HepG2 (cell line): ENCODE results near the gene NDRG2. TPM values are rescaled to one million over a fixed set of nuclear protein-coding genes. Genes with fewer than 3 reads are reported as not detected.

Source experiments
- ATAC-seq: fragments of 200-7000 bp; cut with Tn5 transposase; 3 replicates; pipeline ENCODE4 v1.9.1; 2020; ENCODE audit warnings: mild to moderate bottlenecking, moderate library complexity
- BruUV-seq: library from RNA; stranded (reverse); fragments of 400-500 nt; replicated peaks from 2 replicates; lab custom pipeline; 2021; lab: Mats Ljungman, UMichigan
- CTCF ChIA-PET: fragments of 300-600 bp; formaldehyde crosslinking; extraction: SDS; loops from one replicate; lab custom pipeline; 2021; ENCODE audit warnings: low total read pairs, inconsistent platforms, low intra/inter-chr PET ratio; lab: Yijun Ruan, JAX
- POLR2A ChIA-PET: fragments of 350-600 bp; sonication (Branson Sonifier 250); formaldehyde crosslinking; loops from one replicate; lab custom pipeline; 2020; ENCODE audit warnings: antibody characterized with exemption, inconsistent platforms; lab: Yijun Ruan, JAX
- DNase-seq: peaks from one replicate; pipeline ENCODE4 v3.0.0-alpha.2; 2015; ENCODE audit warnings: low spot score
- FAIRE-seq: peaks from 3 replicates; lab custom pipeline; 2011; peaks lifted over from hg19 to GRCh38; lab: Jason Lieb, UNC
- H2AFZ ChIP-seq: one replicate; pipeline ENCODE4 v1.6.1; 2011; ENCODE audit warnings: low read length, inconsistent platforms
- H3K27ac ChIP-seq: fragments of 300-600 bp; 3 replicates; pipeline ENCODE4 v1.8.0; 2011; ENCODE audit warnings: mixed run types, mild to moderate bottlenecking, mixed read lengths, low read length, inconsistent platforms; ENCODE audit not compliant: insufficient read depth; ENCODE audit errors: extremely low read length
- H3K27me3 ChIP-seq, 2 experiments: fragments of 200-600 bp in 1 of 2; 2 replicates in 1 of 2; 3 replicates in 1 of 2; pipeline versions ENCODE4 v1.6.0 to v1.8.0; 2011; ENCODE audit warnings: low read length in 2 of 2, mild to moderate bottlenecking in 2 of 2, moderate library complexity in 2 of 2, inconsistent platforms in 1 of 2; ENCODE audit not compliant: insufficient read depth in 2 of 2, control insufficient read depth in 1 of 2
- H3K36me3 ChIP-seq, 2 experiments: fragments of 200-600 bp in 1 of 2; replicated peaks in 1 of 2; 2 replicates in 1 of 2; 3 replicates in 1 of 2; pipeline versions ENCODE4 v1.5.1 to v1.8.0; 2011; ENCODE audit warnings: low read length in 2 of 2, inconsistent platforms in 1 of 2; ENCODE audit not compliant: insufficient read depth in 2 of 2, control insufficient read depth in 1 of 2
- H3K4me1 ChIP-seq: 2 replicates; pipeline ENCODE4 v1.5.1; 2012; ENCODE audit warnings: low read length, inconsistent platforms; ENCODE audit not compliant: insufficient read depth
- H3K4me2 ChIP-seq: 2 replicates; pipeline ENCODE4 v1.6.0; 2011; ENCODE audit warnings: low read depth, low read length, inconsistent platforms
- H3K4me3 ChIP-seq, 3 experiments: fragments of 200-600 bp in 1 of 3; sonication (generic), shearing (Covaris generic) in 1 of 3; replicated peaks in 1 of 3; 2 replicates each; pipeline ENCODE4 v1.5.1; 2011 to 2016; ENCODE audit warnings: low read length in 3 of 3, inconsistent platforms in 2 of 3, low read depth in 2 of 3, mild to moderate bottlenecking in 2 of 3, control low read depth in 1 of 3, mixed read lengths in 1 of 3; ENCODE audit not compliant: insufficient read depth in 1 of 3
- H3K79me2 ChIP-seq: one replicate; pipeline ENCODE4 v1.6.1; 2011; ENCODE audit warnings: low read length, inconsistent platforms; ENCODE audit not compliant: insufficient read depth
- H3K9ac ChIP-seq: 2 replicates; pipeline ENCODE4 v1.6.0; 2011; ENCODE audit warnings: mild to moderate bottlenecking, low read depth, low read length, inconsistent platforms; ENCODE audit not compliant: insufficient read depth
- H3K9me3 ChIP-seq: 2 replicates; pipeline ENCODE4 v1.5.1; 2012; ENCODE audit warnings: mild to moderate bottlenecking, low read length
- H4K20me1 ChIP-seq: 2 replicates; pipeline ENCODE4 v1.6.0; 2011; ENCODE audit warnings: inconsistent platforms, mild to moderate bottlenecking, low read length, moderate library complexity; ENCODE audit not compliant: insufficient read depth
- ATF7-NPFF ChIP-seq: sonication (generic); formaldehyde crosslinking; IDR thresholded peaks from 2 replicates; pipeline ENCODE4 v1.8.1; 2023; ENCODE audit warnings: mild to moderate bottlenecking, low read depth, missing genetic modification reagents, moderate library complexity
- EED ChIP-seq: sonication (generic); formaldehyde crosslinking; IDR thresholded peaks from 2 replicates; pipeline ENCODE4 v1.5.0; 2020; ENCODE audit warnings: mild to moderate bottlenecking, missing genetic modification reagents
- FOSL2 ChIP-seq: sonication (generic); formaldehyde crosslinking; IDR thresholded peaks from 2 replicates; pipeline ENCODE4 v1.4.0; 2020; ENCODE audit warnings: missing genetic modification reagents
- HOXA7 ChIP-seq: sonication (generic); formaldehyde crosslinking; IDR thresholded peaks from 2 replicates; pipeline ENCODE4 v1.8.1; 2022; ENCODE audit warnings: mild to moderate bottlenecking, missing genetic modification reagents, moderate library complexity
- ZBTB7B ChIP-seq: sonication (generic); formaldehyde crosslinking; IDR thresholded peaks from 2 replicates; pipeline ENCODE4 v1.4.0; 2020; ENCODE audit warnings: missing genetic modification reagents
- ZNF17 ChIP-seq: sonication (generic); formaldehyde crosslinking; IDR thresholded peaks from 2 replicates; pipeline ENCODE4 v1.5.0; 2020; ENCODE audit warnings: mild to moderate bottlenecking, missing genetic modification reagents
- ZNF230 ChIP-seq: sonication (generic); formaldehyde crosslinking; IDR thresholded peaks from 2 replicates; pipeline ENCODE4 v1.4.0; 2020; ENCODE audit warnings: mild to moderate bottlenecking, missing genetic modification reagents
- ZNF619 ChIP-seq: sonication (generic); formaldehyde crosslinking; IDR thresholded peaks from 2 replicates; pipeline ENCODE4 v1.4.0; 2020; ENCODE audit warnings: mild to moderate bottlenecking, missing genetic modification reagents
- ZNF670 ChIP-seq: sonication (generic); formaldehyde crosslinking; IDR thresholded peaks from 2 replicates; pipeline ENCODE4 v1.8.0; 2022; ENCODE audit warnings: mild to moderate bottlenecking, missing genetic modification reagents, borderline replicate concordance
- ZNF775 ChIP-seq: sonication (generic); formaldehyde crosslinking; IDR thresholded peaks from 2 replicates; pipeline ENCODE4 v1.4.0; 2020; ENCODE audit warnings: missing genetic modification reagents, mild to moderate bottlenecking, moderate library complexity, borderline replicate concordance
- ZSCAN20 ChIP-seq: sonication (generic); formaldehyde crosslinking; IDR thresholded peaks from 2 replicates; pipeline ENCODE4 v1.4.0; 2020; ENCODE audit warnings: missing genetic modification reagents, mild to moderate bottlenecking, borderline replicate concordance
- WGBS: methylation state at CpG from one replicate; pipeline ENCODE4 v1.1.6; 2017; ENCODE audit warnings: low lambda C conversion rate; 5-methylcytosine and 5-hydroxymethylcytosine counted together
- in situ Hi-C: cut with HindIII; loops from 2 replicates; pipeline ENCODE4 v1.10.0; 2017; ENCODE audit warnings: low pct_unique_long_range_greater_than_20kb; ENCODE audit not compliant: extremely low pct_ligation_motif_present
- intact Hi-C: fragments of 100-400 bp; cut with micrococcal nuclease; formaldehyde crosslinking; loops from one replicate; pipeline ENCODE4 v1.10.0; 2022; ENCODE audit not compliant: unreplicated experiment
- polyA plus RNA-seq, 8 experiments: library from polyadenylated mRNA; depleted of rRNA in 3 of 8; stranded (reverse) in 7 of 8; unstranded in 1 of 8; fragments of >200 nt; fragmentation: Illumina TruSeq in 4 of 8; extraction: Trizol in 4 of 8; gene quantifications; 2 replicates each; pipeline versions ENCODE4 v1.2.1 to v1.2.3, GENCODE V29; 2011 to 2016; ENCODE audit warnings: low read depth in 4 of 8, missing spikeins in 1 of 8, mixed read lengths in 1 of 8; ENCODE audit not compliant: insufficient read depth in 1 of 8
- total RNA-seq, 5 experiments: library from RNA; depleted of rRNA; stranded (reverse); fragments of >200 nt; fragmentation: Illumina TruSeq; extraction: Trizol; gene quantifications; 2 replicates each; pipeline ENCODE4 v1.2.3, GENCODE V29; 2016; ENCODE audit warnings: low read depth in 1 of 5
- TF ChIP-seq, protein P1 (sequence below): sonication (generic); formaldehyde crosslinking; IDR thresholded peaks from 2 replicates; pipeline ENCODE4 v1.8.1; 2023; ENCODE audit warnings: mild to moderate bottlenecking, inconsistent platforms, moderate library complexity, missing genetic modification reagents, borderline replicate concordance
- TF ChIP-seq, protein P2 (sequence below): sonication (generic); formaldehyde crosslinking; IDR thresholded peaks from 2 replicates; pipeline ENCODE4 v1.4.0; 2020; ENCODE audit warnings: mild to moderate bottlenecking, missing genetic modification reagents
- TF ChIP-seq, protein P3 (sequence below): IDR thresholded peaks from 2 replicates; pipeline ENCODE4 v1.6.1; 2016; ENCODE audit warnings: low read depth, control low read depth

Gene NDRG2
- total and polyA plus RNA-seq, 2 of the 13 experiments (the other 11 are each of a cell fraction or from before 2014, with no cell fraction given), result 27.2 to 189 TPM

DNA sequence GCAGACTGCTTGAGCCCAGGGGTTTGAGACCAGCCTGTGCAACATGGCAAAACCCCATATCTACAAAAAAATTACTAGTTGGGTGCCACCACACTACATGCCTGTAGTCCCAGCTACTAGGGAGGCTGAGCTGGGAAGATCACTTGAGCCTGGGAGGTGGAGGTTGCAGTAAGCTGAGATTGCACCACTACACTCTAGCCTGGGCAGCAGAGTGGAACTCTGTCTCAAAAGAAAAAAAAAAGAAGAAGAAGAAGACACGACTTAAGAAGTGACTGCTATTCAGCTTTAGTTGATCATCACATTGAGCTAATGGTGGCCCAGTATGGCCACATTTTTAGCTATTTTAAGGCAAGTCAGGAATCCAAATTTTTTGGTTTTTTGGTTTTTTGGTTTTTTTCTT is 44.0 kb downstream of the NDRG2 start (continued):
- TF ChIP-seq ZNF17 (CRISPR knock-in tag), result no peak
- TF ChIP-seq ZNF619 (CRISPR knock-in tag), result no peak
- TF ChIP-seq ZNF775, result no peak

DNA sequence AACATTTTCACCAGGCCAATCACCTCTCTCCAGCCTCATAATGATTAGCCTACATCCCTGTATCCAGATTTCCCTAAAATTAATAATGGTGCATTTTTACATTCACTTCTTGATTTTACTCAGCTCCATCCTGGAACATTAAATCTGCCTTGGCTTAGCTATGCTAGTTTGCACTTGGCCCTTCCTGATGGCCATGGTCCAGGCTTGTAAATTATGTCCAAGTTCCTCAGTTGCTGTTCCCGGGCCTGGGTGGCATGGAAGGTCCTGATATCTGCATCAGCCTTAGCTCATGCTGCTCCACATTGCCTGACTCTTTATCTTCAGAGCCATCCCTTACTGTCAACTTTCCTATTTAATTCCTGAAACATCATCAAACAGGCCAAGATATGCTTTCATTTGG is 46.2 kb downstream of the NDRG2 start:
- intact Hi-C loops, result no loop called here
- WGBS, result 0% methylated on average over 1 of the region's 1 CpG

More for the DNA sequence above, 46.2 kb downstream of the NDRG2 start:
- CTCF ChIA-PET, result no interaction called here
- Histone ChIP-seq H3K27me3 (peaks cover 1 to 9% of the 10 kb centered on the region in 2 experiments; a peak in 1 of 5 replicates), H3K4me2 (no peak overlapping the region), H3K27ac (no peak overlapping the region), H3K79me2 (no peaks in the 10 kb centered on the region), H2AFZ (no peak overlapping the region), H3K4me3 (no peak overlapping the region), H3K4me1 (peaks cover 28% of the 10 kb centered on the region), H3K9me3 (no peaks in the 10 kb centered on the region), H3K36me3 (no peaks in the 10 kb centered on the region), H3K9ac (no peak overlapping the region), H4K20me1 (no peaks in the 10 kb centered on the region)
- POLR2A ChIA-PET, result no interaction called here
- no TSS peak for BruUV-seq
- in situ Hi-C loops, result loop anchor here (10.0 to 25.0 kb wide), 2 partner anchors 514 to 641 kb away; partner anchors contain the start of genes CCNB1IP1, PARP2, PIP4P1 and PNP
- FAIRE-seq (no peak), DNase-seq (no peak), ATAC-seq (no peak)
- TF ChIP-seq EED (CRISPR knock-in tag) (no peak), ZSCAN20 (CRISPR knock-in tag) (no peak), HOXA7 (CRISPR knock-in tag) (no peak), FOSL2 (CRISPR knock-in tag) (no peak), ATF7-NPFF (CRISPR knock-in tag) (no peak), ZNF670 (CRISPR knock-in tag) (no peak), ZNF230 (CRISPR knock-in tag) (no peak), ZBTB7B (no peak)
- TF ChIP-seq, protein P1, sequence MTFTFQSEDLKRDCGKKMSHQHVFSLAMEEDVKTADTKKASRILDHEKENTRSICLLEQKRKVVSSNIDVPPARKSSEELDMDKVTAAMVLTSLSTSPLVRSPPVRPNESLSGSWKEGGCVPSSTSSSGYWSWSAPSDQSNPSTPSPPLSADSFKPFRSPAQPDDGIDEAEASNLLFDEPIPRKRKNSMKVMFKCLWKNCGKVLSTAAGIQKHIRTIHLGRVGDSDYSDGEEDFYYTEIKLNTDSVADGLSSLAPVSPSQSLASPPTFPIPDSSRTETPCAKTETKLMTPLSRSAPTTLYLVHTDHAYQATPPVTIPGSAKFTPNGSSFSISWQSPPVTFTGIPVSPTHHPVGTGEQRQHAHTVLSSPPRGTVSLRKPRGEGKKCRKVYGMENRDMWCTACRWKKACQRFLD (CRISPR knock-in tag), result no peak
- TF ChIP-seq, protein P2, sequence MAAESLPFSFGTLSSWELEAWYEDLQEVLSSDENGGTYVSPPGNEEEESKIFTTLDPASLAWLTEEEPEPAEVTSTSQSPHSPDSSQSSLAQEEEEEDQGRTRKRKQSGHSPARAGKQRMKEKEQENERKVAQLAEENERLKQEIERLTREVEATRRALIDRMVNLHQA (CRISPR knock-in tag), result no peak
- TF ChIP-seq, protein P3, sequence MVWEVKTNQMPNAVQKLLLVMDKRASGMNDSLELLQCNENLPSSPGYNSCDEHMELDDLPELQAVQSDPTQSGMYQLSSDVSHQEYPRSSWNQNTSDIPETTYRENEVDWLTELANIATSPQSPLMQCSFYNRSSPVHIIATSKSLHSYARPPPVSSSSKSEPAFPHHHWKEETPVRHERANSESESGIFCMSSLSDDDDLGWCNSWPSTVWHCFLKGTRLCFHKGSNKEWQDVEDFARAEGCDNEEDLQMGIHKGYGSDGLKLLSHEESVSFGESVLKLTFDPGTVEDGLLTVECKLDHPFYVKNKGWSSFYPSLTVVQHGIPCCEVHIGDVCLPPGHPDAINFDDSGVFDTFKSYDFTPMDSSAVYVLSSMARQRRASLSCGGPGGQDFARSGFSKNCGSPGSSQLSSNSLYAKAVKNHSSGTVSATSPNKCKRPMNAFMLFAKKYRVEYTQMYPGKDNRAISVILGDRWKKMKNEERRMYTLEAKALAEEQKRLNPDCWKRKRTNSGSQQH, result no peak
